ENCODE data around the gene A2ML1.
"Not testable (repeated sequence)": the region's sequence is repeated elsewhere in the genome, so short reads cannot be mapped to it uniquely, and the experiment has no call there.

The A2ML1 gene

DNA sequence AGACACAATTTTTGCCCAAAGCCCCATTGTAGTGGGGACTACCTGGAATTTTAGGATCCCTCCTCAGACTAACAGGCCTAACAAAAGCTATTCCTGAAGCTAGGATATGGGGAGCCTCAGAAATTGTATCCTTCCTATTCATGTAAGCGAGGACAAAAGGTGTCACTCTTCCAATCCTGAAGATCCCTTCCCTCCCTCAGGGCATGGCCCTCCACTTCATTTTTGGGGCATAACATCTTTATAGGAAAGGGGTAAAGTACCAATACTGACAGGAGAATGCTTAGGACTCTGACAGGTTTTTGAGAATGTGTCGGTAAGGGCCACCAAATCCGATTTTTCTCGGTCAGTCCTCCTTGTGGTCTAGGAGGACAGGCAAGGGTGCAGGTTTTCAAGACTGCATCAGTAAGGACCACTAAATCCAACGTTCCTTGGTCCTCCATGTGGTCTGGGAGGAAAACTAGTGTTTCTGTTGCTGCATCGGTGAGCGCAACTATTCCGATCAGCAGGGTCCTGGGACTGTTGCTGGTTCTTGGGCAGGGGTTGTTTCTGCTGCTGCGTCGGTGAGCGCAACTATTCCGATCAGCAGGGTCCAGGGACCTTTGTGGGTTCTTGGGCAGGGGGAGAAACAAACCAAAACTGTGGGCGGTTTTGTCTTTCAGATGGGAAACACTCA, 32.9 kb upstream of the A2ML1 start:
- not testable (repeated sequence) for H3K36me3 ChIP-seq (ENCODE audit: insufficient read depth); H3K27me3 ChIP-seq (ENCODE audit: insufficient read depth, low read depth); H4K20me1 ChIP-seq (ENCODE audit: insufficient read depth); H3K9ac ChIP-seq; H3K4me3 ChIP-seq (IDR thresholded peaks at IDR 0.05; ENCODE audit: insufficient read depth, low read depth, low read length); H2AFZ ChIP-seq (ENCODE audit: low read depth); H3K4me2 ChIP-seq; H3K79me2 ChIP-seq (ENCODE audit: insufficient read depth, low read depth); H3K4me1 ChIP-seq (ENCODE audit: low read depth, poor library complexity, severe bottlenecking); H3K27ac ChIP-seq

DNA sequence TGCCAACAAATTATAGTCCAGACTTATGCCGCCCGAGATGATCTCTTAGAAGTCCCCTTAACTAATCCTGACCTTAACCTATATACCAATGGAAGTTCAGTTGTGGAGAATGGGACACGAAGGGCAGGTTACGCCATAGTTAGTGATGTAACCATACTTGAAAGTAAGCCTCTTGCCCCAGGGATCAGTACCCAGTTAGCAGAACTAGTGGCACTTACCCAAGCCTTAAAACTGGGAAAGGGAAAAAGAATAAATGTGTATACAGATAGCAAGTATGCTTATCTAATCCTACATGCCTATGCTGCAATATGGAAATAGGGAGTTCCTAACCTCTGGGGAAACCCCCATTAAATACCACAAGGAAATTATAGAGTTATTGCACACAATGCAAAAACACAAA, 29.2 kb upstream of the A2ML1 start:
- H3K27ac ChIP-seq; H3K9ac ChIP-seq; H3K4me3 ChIP-seq (IDR thresholded peaks at IDR 0.05; ENCODE audit: insufficient read depth, low read depth, low read length); H2AFZ ChIP-seq (ENCODE audit: low read depth); H3K4me2 ChIP-seq; H4K20me1 ChIP-seq (ENCODE audit: insufficient read depth); H3K4me1 ChIP-seq (ENCODE audit: low read depth, poor library complexity, severe bottlenecking); H3K36me3 ChIP-seq (ENCODE audit: insufficient read depth); H3K79me2 ChIP-seq (ENCODE audit: insufficient read depth, low read depth); H3K27me3 ChIP-seq (ENCODE audit: insufficient read depth, low read depth): not testable (repeated sequence)

- H3K9ac ChIP-seq; H3K4me3 ChIP-seq (IDR thresholded peaks at IDR 0.05; ENCODE audit: insufficient read depth, low read depth, low read length); H3K4me2 ChIP-seq; H3K27me3 ChIP-seq (ENCODE audit: insufficient read depth, low read depth); H2AFZ ChIP-seq (ENCODE audit: low read depth); H3K79me2 ChIP-seq (ENCODE audit: insufficient read depth, low read depth); H4K20me1 ChIP-seq (ENCODE audit: insufficient read depth); H3K27ac ChIP-seq; H3K36me3 ChIP-seq (ENCODE audit: insufficient read depth); H3K4me1 ChIP-seq (ENCODE audit: low read depth, poor library complexity, severe bottlenecking): not testable (repeated sequence)
Measured at GRCh38 chr12:8794611-8795010, 27.8 kb upstream of the A2ML1 start.

DNA sequence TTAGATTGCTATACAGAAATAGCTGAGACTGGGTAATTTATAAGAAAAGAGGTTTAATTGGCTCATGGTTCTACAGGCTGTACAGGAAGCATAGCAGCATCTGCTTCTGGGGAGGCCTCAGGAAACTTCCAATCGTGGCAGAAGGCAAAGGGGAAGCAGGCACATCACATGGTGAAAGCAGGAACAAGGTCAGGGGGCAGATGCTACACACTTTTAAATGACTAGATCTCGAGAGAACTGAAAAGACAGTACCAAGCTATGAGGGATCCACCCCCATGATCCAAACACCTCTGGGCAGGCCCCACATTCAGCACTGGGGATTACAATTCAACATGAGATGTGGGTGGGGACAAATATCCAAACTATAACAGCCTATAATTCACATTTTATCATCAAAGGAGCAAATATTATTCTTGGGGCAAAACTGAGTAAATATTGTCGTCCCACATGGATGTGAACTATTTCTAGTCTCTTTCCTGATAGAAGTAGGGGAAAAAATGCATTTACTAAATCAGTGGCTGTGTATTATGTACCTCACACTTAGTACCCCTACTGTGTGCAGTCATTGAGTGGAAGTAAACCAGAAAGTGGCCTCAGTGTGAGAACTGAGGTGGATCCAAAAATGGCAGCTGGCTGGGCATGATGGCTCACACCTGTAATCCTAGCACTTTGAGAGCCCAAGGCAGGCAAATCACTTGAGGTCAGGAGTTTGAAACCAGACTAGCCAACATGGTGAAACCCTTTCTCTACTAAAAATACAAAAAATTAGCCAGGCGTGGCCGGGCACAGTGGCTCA, 25.4 kb upstream of the A2ML1 start:
- Histone ChIP-seq H3K27me3 (ENCODE audit: insufficient read depth, low read depth) (no peaks in the 10 kb centered on the region), H3K9ac (no peak overlapping the region), H3K36me3 (ENCODE audit: insufficient read depth) (no peaks in the 10 kb centered on the region), H3K4me3 (IDR thresholded peaks at IDR 0.05; ENCODE audit: insufficient read depth, low read depth, low read length) (no peak overlapping the region), H2AFZ (ENCODE audit: low read depth) (no peak overlapping the region), H3K4me2 (no peak overlapping the region), H3K79me2 (ENCODE audit: insufficient read depth, low read depth) (no peaks in the 10 kb centered on the region), H3K4me1 (ENCODE audit: low read depth, poor library complexity, severe bottlenecking) (no peaks in the 10 kb centered on the region), H4K20me1 (ENCODE audit: insufficient read depth) (no peaks in the 10 kb centered on the region), H3K27ac (no peak overlapping the region)
- no peak for TF ChIP-seq CTCF (conservative IDR thresholded peaks at IDR 0.05; ENCODE audit: low read depth, low read length)

- not testable (repeated sequence) for H3K79me2 ChIP-seq (ENCODE audit: insufficient read depth, low read depth); H3K36me3 ChIP-seq (ENCODE audit: insufficient read depth); H4K20me1 ChIP-seq (ENCODE audit: insufficient read depth); H3K4me3 ChIP-seq (IDR thresholded peaks at IDR 0.05; ENCODE audit: insufficient read depth, low read depth, low read length); H2AFZ ChIP-seq (ENCODE audit: low read depth); H3K27ac ChIP-seq; H3K4me1 ChIP-seq (ENCODE audit: low read depth, poor library complexity, severe bottlenecking); H3K9ac ChIP-seq; H3K4me2 ChIP-seq; H3K27me3 ChIP-seq (ENCODE audit: insufficient read depth, low read depth)
Measured at GRCh38 chr12:8801213-8801612, 21.2 kb upstream of the A2ML1 start.

- not testable (repeated sequence) for H3K36me3 ChIP-seq (ENCODE audit: insufficient read depth); H3K9ac ChIP-seq; H3K27ac ChIP-seq; H2AFZ ChIP-seq (ENCODE audit: low read depth); H3K4me1 ChIP-seq (ENCODE audit: low read depth, poor library complexity, severe bottlenecking); H3K27me3 ChIP-seq (ENCODE audit: insufficient read depth, low read depth); H4K20me1 ChIP-seq (ENCODE audit: insufficient read depth); H3K4me3 ChIP-seq (IDR thresholded peaks at IDR 0.05; ENCODE audit: insufficient read depth, low read depth, low read length); H3K4me2 ChIP-seq; H3K79me2 ChIP-seq (ENCODE audit: insufficient read depth, low read depth)
Measured at GRCh38 chr12:8804833-8805232, 17.6 kb upstream of the A2ML1 start.

GRCh38 chr12:8805487-8805886, 16.9 kb upstream of the A2ML1 start:
- H3K27ac ChIP-seq; H3K79me2 ChIP-seq (ENCODE audit: insufficient read depth, low read depth); H3K27me3 ChIP-seq (ENCODE audit: insufficient read depth, low read depth); H2AFZ ChIP-seq (ENCODE audit: low read depth); H3K4me2 ChIP-seq; H3K36me3 ChIP-seq (ENCODE audit: insufficient read depth); H4K20me1 ChIP-seq (ENCODE audit: insufficient read depth); H3K9ac ChIP-seq; H3K4me1 ChIP-seq (ENCODE audit: low read depth, poor library complexity, severe bottlenecking); H3K4me3 ChIP-seq (IDR thresholded peaks at IDR 0.05; ENCODE audit: insufficient read depth, low read depth, low read length): not testable (repeated sequence)

DNA sequence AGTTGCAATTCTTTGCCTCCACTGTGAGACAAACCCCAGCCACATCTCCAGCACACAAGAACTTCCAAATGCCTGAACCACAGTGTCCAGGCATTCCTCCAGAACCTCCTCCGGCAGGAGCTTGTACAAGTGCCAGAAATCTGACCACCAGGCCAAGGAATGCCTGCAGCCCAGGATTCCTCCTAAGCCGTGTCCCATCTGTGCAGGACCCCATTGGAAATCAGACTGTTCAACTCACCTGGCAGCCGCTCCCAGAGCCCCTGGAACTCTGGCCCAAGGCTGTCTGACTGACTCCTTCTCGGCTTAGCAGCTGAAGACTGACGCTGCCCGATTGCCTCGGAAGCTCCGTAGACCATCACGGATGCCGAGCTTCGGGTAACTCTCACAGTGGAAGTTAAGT, 15.3 kb upstream of the A2ML1 start:
- H3K4me3 ChIP-seq (IDR thresholded peaks at IDR 0.05; ENCODE audit: insufficient read depth, low read depth, low read length); H3K79me2 ChIP-seq (ENCODE audit: insufficient read depth, low read depth); H4K20me1 ChIP-seq (ENCODE audit: insufficient read depth); H3K4me1 ChIP-seq (ENCODE audit: low read depth, poor library complexity, severe bottlenecking); H3K36me3 ChIP-seq (ENCODE audit: insufficient read depth); H3K27ac ChIP-seq; H3K9ac ChIP-seq; H3K27me3 ChIP-seq (ENCODE audit: insufficient read depth, low read depth); H3K4me2 ChIP-seq; H2AFZ ChIP-seq (ENCODE audit: low read depth): not testable (repeated sequence)

- not testable (repeated sequence) for H3K4me3 ChIP-seq (IDR thresholded peaks at IDR 0.05; ENCODE audit: insufficient read depth, low read depth, low read length); H3K79me2 ChIP-seq (ENCODE audit: insufficient read depth, low read depth); H3K4me1 ChIP-seq (ENCODE audit: low read depth, poor library complexity, severe bottlenecking); H4K20me1 ChIP-seq (ENCODE audit: insufficient read depth); H3K27ac ChIP-seq; H3K27me3 ChIP-seq (ENCODE audit: insufficient read depth, low read depth); H3K9ac ChIP-seq; H3K4me2 ChIP-seq; H3K36me3 ChIP-seq (ENCODE audit: insufficient read depth); H2AFZ ChIP-seq (ENCODE audit: low read depth)
Measured at GRCh38 chr12:8810112-8810511, 12.3 kb upstream of the A2ML1 start.

All from KMS-11 (cell line).